NCI-H524 (cell line): ENCODE data around the gene GPR37.

Source experiments
- DNase-seq, 2 experiments: peaks; one replicate each; lab custom pipeline; 2025; lab: John Stamatoyannopoulos, UW

Gene GPR37

DNA sequence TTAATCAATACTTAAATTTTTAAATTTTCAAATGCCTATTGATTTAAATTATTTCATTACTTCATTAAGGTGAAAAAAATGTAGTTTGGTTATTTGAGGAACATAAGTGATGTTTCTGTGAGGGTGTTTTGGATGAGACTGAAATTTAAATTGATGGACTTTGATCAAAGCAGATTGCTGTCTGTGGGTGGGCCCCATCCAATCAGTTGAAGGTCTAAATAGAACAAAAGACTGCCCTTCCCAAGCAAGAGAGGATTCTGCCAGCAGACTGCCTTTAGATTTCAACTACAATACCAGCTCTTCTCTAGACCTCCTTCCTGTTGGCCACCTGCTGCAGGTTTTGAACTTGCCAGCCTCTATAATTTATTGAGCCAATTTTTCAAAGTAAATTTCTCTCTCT, 14.5 kb upstream of the GPR37 start:
- DNase-seq = no peak

DNA sequence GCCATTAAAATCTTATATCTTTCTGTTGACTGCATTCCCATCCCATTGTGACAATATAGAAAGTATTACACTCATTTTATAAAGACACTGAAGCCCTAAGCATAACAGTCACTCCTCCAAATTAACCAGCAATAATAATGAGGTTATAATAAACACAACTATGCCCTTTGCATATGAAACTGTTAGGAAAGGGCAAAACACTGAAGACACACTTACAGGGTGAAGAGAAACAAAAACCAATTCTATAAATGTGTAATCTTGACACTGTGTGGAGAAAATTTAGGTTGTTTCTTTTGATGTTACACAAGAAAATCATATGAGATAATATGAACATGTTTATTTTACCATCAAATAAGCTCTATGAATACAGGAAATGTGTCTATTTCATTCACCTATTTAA, 14.0 kb upstream of the GPR37 start:
- DNase-seq = no peak

DNA sequence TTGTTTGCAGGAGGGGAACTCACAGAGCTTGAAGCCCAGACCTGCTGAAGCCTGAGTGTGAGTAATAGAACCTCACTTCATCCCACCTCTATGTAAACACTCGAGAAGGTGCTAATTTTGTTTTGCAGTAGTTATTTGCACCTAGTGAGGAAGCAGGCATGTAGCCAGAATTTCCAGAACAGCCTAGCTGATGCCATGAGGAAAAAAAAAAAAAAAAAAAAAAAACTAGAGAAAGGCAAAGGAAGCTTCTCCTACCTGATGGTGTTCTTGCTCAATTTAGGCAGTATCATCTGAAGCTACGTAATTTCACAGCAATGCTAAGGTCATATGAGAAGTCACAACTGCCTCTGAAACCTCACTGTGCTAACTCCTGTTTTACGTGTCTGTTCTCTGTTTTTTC, 13.6 kb upstream of the GPR37 start:
- DNase-seq = no peak

DNA sequence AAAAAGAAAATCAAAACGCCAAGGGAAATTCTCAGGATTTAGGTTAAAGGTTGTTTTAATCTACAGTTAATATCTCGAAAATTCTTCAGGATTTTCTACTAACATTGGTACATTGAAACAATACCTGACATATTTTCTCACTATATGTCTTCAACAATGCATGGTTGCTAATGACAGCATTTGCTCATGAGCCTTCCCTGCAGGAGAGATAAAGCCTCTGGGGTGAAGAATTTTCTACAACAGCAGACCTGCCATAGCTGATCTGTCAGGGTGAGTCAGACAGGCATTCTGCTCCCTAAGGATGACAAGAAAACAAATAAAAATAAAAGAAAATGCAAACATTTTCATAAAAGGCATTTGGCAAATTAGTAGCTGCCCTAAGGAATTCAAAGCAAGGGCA, 11.7 kb upstream of the GPR37 start:
- no peak for DNase-seq

DNA sequence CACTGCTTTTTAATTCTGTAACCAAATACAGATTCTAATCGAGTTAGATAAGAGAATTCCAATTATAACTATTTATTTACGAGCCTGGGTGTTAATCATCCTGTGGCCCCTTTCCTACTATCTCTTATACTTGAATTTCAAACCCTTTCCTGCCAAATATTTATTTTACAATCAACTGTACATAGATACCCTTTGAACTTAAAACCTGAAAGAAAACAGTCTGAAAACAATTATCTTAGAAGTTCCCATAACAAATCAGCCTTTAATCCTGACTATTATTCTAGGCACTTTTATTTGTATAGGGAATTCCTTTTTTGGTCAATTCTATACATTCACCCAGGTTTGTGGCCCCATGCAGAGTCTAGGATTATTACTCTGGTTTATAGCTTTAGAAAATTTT, 10.6 kb upstream of the GPR37 start:
- DNase-seq = no peak

DNA sequence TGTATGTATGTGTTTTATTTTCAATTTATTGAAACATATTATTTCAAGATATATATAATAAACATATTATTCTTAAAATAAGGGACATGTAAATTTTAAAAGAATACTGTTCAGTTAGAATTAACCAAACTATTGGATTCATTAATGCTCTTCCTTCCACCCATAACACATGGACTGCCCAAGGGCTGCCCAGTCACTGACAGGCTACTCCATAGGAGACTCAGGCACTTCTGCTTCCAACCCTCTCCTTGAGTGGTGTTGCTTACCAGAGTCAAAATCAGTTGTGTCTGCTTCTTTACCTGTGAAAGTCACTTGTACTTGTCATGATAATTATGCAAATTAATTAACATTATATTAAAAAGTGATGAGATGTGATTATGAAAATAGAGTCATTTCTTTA, 9.8 kb upstream of the GPR37 start:
- no peak for DNase-seq

DNA sequence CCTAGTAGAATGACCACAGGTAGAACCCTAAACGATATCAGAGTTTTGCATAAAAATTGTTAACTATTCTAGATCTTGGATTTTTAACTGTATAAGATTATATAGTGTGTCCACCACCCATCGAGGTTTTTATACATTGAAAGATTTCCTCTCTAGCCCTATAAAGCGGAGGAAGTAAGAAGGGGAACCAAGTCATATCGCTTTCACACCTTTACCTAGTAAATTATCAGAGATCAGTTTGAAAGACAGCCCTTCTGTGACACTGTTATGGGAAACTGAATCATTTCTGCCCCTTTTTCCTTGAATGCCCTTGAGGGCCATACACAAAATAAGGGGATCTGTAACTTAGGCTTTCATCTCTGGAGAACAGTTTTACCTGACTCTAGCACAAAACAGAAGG, 8.3 kb upstream of the GPR37 start:
- no peak for DNase-seq

DNA sequence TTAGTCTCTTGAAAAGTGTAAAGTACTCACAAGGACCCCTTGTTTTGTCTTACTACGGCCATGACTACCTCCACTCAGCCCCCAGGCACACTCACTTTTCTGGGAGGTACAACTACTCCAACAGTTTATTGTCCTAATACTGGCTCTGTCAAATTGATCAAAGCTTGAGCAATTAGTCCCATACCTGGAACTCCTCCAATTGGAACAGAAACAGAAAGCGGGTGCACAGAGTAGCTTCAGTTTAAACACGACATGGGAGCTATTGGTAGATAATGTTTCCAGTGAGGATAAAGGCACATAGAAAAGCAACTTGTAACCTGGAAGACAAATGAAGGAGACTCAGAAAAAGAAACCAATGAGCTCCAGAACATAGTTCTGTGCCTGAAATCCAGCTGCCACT, 7.7 kb upstream of the GPR37 start:
- DNase-seq = no peak

DNA sequence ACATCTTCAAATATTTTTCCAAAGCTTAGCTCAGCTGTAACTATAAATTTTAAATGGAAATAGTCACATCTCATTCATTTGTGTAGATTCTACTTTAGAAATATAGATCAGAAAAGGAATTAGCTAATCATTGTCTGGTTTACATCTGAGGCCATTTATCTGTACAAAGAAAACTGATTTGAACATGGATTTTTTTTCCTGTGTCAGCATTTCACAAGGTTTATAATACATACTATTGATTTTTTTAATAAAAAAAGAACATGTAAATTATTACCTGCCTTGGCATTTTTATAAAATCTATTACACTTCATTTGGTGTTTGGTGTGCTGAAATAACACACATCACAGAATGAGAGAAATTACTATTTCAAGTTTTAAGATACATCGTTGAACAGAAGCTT, 3.5 kb upstream of the GPR37 start:
- DNase-seq = no peak

DNA sequence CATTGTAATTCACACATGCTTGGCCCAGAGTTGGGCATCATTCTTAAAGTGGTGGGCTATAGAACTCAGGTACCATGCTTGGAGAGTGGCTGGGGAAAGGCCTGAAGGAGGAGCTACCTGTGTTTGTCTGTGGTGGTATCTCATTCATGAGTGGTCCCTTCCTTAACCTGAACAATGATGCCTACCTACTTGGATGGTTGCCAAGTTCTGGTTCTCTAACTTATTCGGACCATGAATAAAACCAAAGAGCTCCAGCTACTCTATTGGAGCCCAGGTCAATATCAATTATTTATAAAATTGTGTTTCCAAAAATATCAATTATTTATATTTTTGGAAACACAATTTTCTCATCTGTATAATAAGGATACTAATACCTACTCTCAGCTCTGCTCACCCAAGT, 2.9 kb upstream of the GPR37 start:
- no peak for DNase-seq

DNA sequence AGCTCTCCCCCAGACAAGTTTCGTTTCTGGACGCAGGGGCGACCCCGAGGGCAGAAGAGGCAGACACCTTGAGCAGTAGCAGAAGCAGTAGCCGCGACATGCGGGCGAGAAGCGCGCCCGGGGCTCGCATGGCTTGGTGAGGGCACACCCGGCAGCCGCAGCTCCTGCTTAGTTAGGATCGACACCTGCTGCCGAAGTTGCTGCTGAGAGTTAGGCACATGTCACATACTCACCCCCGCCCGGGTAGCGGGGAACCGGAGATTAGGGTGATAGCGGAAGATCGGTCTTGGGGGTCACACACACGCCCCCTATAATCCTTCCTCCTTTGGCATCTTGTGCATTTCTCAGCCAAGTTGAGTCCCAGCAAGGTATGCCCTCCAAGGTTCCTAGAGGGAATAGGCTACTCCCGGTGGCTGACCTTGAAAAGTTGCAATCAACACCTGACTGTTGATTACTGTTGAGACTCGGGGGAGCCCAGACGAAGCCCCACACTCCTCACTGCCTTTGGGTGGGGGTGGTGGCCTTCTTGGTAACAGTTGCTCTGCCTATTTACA, 668 bp downstream of the GPR37 start:
- peak; percentile 38 to 57 for DNase-seq

DNA sequence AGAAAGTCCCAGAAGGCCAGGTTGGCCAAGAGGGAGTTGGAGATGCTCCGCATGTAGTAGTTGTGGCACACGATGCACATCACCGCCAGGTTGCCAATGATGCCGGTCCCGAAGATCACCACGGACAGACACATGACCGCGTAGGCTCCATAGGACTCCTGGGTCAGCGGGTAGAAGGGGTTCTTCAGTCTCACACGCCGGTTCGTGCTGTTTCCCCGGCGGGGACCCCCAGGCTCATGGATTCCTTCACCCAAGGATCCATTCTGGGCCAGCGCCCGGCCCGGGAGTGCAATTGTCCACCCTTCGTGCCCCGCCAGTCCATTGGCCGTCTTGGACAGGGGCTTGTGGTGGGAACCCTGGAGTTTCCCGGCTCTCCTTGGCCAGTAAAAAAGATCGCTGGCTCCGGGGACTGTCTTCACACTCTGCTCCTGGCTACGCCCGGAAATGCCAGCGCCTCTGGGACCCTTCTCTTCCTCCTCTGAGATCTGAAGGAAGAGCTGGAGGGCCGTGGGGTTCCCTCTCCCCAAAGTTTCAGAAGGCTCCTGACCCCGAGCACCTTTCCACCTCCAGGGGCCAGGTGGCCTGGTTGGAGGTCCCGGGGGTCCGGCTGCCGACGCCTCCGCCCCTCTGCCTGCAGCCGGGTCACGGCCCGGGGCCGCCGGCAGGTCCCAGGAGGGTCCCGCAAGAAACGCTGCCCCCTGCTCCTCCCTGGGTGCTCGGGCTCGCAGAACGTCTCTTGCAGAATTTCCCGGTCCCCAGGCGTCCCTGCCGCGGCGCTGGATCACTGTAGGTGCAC, 1.3 kb downstream of the GPR37 start:
- DNase-seq = peak; percentile 11 to 49

DNA sequence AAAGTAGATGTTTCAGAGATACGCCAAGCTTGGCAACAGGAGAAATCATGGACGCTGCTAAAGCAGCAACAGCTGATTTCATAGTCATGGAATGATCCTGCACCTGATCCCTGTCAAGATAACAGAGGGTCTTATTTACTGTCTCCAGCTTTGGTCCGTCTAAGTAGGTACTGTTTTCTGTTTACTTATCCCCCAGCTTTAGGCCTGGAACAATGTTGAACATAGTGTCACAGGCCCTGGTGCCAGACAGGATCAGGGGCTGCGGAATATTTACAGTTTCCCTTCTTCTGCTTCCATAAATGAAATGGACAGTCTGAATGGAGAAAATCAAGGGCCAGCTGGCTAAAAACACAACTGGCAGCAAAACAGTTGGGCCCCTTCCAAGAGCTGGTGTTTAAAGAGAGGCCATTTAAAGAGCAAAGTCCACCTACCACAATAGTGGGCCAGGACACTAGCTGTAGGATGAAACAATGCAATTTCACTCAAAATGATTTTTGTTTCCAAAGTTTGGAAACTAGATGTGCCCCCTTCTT, 2.9 kb downstream of the GPR37 start:
- peak in 1 of 2 experiments; percentile 31 for DNase-seq

DNA sequence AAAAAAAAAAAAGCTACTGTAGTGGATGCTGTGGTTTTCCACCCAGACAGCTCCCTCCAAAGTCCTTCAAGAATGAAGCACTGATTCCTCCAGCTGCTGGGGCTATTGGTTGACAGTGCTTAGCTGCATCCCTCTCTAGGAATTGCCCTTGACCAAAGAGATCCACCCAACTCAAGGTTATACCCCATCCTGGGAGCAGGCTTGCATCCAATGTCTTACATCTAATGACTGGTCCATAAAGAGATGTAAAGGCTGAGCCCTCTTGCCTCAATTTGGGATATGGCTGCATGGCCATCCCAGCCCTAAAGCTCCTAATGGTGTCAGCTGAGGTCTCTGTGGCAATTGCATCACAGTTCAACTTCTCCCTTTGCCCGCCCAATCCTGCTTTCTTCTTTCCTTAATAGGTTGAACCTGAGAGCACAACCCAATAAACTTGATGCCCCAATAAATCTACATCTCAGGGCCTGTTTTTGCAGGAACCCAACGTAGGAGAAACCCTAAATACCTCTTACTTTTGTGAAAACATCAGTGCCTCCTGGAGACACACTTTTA, 4.4 kb downstream of the GPR37 start:
- no peak for DNase-seq

DNA sequence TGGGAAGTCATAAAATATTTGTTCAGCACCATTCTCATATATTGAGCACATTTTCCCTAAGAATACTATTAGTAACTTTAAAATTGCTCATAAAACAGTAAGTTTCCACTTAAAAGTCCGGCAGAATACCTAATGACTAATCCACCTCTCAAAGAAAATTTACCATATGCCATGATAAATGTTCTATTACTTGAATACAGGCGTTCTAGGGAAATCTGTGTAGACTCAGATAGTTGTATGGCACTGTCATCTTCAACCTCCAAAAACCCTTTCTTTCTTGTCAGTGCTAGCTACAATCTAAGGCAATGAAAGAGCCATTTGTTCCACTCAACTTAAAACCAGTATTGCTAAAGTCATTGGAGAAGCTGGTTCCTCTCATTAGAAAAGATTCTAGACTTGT, 7.3 kb downstream of the GPR37 start:
- DNase-seq = peak; percentile 7 to 55

DNA sequence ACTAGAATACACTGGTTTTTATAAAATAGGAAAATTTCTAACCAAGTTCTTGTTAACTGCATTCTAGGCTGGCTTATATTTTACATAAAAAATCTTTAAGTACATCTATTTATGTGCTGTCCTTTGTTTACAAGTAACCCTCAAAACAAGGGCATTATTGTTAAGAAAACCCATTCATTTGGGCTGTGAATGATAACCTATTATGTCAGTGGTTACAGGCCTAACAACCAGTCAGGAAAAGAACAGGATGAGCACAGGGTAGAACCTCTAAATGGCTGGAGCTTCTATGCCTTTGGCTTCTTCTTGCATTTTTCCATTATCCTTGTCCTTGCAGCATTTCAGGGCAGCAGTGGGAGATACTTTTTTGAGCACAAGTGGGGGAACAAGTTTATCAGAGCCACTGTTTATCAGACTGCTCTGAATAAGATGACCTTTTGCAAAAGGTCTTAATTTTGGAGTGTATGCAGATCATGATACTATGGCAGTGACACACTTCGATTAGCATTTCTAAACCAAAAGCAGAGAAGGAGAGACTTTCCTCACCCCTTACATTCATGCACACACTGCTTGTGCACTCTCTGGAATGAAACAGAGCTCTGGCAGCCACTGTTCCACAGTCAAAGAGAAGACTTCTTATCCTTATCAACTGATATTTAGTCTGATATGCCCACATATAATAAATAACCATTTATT, 10.9 kb downstream of the GPR37 start:
- no peak for DNase-seq

DNA sequence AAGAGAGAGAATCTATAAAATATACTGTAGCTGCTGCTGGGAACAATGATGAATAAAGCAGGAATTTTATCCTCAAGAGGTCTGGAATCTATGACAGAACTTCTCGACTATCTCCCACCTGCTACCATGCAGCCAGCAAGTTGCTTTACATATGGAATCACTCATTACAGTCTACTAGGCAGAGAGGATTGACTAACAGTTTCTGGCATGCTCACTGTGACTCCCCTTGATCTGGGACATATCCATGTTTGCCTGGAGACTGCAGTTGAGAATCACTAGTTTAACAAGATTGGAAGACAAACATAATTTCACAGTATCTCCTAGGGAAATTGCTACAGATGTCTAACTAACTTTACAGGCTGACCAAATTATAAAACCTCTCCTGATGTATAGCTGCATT, 13.3 kb downstream of the GPR37 start:
- no peak for DNase-seq

DNA sequence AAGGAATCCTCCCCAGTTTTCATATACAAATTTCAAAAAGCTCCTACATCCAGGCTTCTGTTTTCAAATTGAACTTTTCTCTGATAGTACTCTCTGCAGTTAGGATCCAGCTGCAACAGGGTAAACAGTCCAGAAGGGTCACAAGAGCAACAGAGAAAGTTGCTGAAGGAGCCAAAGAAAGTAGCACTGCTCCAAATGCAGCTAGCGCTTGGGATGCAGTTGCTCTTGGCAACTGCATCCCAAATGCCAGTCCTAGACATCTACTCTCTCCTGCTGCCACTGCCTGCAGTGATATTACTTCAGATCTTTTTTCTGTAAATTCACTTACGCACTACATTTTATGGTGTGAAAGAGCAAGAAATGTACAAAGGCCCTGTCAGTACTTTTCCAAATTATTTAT, 14.6 kb downstream of the GPR37 start:
- DNase-seq = no peak

DNA sequence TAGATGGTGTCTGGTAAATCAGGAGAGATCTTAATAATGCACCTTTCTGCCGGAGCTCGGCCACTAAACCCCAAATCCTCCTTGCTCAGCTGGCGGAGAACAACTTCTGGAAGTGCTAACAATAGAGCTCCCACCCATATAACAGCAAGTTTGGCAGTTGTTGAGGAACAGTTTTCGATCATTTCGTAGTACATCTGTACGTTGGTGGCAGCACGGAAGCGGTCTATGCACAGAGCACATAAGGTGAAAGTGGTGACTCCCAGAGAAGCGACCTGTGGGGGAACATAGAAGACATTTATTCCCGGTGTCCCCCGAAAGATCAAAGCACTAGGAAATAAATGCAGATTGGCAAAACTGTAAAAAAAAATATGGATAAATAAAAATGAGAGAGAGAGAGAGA, 18.5 kb downstream of the GPR37 start:
- no peak for DNase-seq

DNA sequence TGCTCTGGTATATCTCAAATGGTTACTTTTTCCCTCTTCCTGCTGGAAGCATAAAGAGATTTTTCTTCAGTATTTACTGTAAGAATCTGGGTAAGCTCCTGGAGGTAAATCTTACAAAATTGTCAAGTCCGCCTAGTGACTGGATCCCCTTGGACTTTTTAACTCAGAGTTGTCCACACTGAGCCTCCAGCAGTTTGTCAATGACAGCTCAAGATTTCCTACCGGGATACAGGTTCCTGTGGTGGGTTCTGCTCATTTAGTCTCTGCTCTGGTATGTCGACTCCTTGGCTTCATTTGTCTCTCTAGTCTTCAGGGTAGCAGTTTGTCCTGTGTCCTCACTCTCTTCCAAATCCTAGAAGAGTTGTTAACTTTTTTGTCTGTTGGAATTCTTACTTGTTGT, 27.0 kb downstream of the GPR37 start:
- DNase-seq = no peak

DNA sequence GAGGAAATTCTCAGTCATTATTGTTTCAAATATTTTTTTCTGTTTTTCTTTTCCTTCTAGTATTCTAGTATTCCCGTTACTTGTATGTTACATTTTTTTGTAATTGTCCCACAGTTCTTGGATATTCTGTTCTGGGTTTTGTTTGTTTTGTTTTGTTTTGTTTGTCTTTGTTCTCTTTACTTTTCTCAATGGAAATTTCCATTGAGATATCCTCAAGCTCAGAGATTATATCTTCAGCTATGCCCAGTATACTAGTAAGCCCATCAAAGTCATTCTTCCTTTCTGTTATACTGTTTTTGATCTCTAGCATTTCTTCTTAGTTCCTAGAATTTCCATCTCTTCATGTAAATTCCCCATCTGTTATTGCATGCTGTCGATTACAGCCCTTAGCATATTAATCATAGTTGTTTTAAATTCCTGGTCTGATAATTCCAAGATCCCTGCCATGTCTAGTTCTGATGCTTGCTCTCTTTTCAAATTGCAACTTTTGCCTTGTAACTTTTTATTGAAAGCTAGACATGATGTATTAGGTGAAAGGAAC, 27.8 kb downstream of the GPR37 start:
- no peak for DNase-seq

DNA sequence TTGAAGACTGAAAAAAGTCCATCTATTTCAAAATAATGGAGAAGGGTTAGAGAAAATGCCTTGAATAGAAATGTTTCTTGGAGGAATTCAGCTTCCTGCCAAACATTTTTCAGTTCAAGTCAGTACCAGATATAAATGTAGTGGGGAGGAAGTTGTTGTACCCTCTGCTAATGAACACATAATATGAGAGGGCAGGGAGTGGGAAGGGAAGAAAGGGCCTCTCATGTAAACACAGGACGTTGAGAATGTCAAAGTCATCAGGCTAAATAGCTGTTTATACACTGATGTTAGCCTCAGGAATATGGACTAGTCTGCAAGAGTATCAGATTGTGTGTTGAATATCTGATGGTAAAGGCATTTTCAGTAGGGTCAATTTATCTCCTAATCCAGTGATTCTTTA, 37.0 kb downstream of the GPR37 start:
- DNase-seq = no peak
